HG03442 (cell line): ENCODE results near the gene PPIF.

Source experiments
- ATAC-seq: cut with Tn5 transposase; IDR thresholded peaks from one replicate; pipeline ENCODE4 v1.9.1; 2021; ENCODE audit warnings: mild to moderate bottlenecking, moderate library complexity; ENCODE audit not compliant: unreplicated experiment

Gene PPIF

GRCh38 chr10:79313320-79313719 is 33.9 kb upstream of the PPIF start:
- no peak for ATAC-seq

GRCh38 chr10:79313911-79314439 is 33.3 kb upstream of the PPIF start:
- no peak for ATAC-seq

- ATAC-seq = no peak
Observed at GRCh38 chr10:79314761-79315601, 32.3 kb upstream of the PPIF start.

- ATAC-seq = no peak
Observed at GRCh38 chr10:79315602-79315920, 31.7 kb upstream of the PPIF start.

GRCh38 chr10:79316671-79317431 is 30.4 kb upstream of the PPIF start:
- ATAC-seq = peak; percentile 71

- no peak for ATAC-seq
Observed at GRCh38 chr10:79318369-79318768, 28.9 kb upstream of the PPIF start.

- no peak for ATAC-seq
Observed at GRCh38 chr10:79319115-79319771, 28.0 kb upstream of the PPIF start.

- no peak for ATAC-seq
Observed at GRCh38 chr10:79320316-79320715, 27.0 kb upstream of the PPIF start.

- ATAC-seq = no peak
Observed at GRCh38 chr10:79320820-79321493, 26.3 kb upstream of the PPIF start.

- ATAC-seq = no peak
Observed at GRCh38 chr10:79321494-79321882, 25.8 kb upstream of the PPIF start.

GRCh38 chr10:79321951-79322350 is 25.3 kb upstream of the PPIF start:
- ATAC-seq = no peak

- peak; percentile 40 for ATAC-seq
Observed at GRCh38 chr10:79322616-79323543, 24.4 kb upstream of the PPIF start.

- no peak for ATAC-seq
Observed at GRCh38 chr10:79323602-79324001, 23.7 kb upstream of the PPIF start.

- no peak for ATAC-seq
Observed at GRCh38 chr10:79324032-79324695, 23.1 kb upstream of the PPIF start.

- no peak for ATAC-seq
Observed at GRCh38 chr10:79326361-79327089, 20.7 kb upstream of the PPIF start.

- ATAC-seq = peak; percentile 36
Observed at GRCh38 chr10:79327090-79327457, 20.2 kb upstream of the PPIF start.

GRCh38 chr10:79328147-79328701 is 19.0 kb upstream of the PPIF start:
- no peak for ATAC-seq

- no peak for ATAC-seq
Observed at GRCh38 chr10:79328737-79329504, 18.3 kb upstream of the PPIF start.
